SK-N-SH (cell line): ENCODE data around the gene FFAR4. TPM values are rescaled to one million over a fixed set of nuclear protein-coding genes. Genes with fewer than 3 reads are reported as not detected.

Source experiments
- CTCF ChIA-PET: fragments of 300-600, 350-600 bp; formaldehyde crosslinking; extraction: SDS; loops from one replicate; lab custom pipeline; 2021; lab: Yijun Ruan, JAX
- POLR2A ChIA-PET: fragments of 350-600 bp; sonication (Branson Sonifier 250); formaldehyde crosslinking; extraction: SDS; loops from one replicate; lab custom pipeline; 2020; ENCODE audit warnings: antibody characterized with exemption, inconsistent platforms; lab: Yijun Ruan, JAX
- DNase-seq: peaks from one replicate; pipeline ENCODE4 v3.0.0; 2012
- H2AFZ ChIP-seq: fragments of 200-600 bp; sonication (generic); 2 replicates; pipeline ENCODE4 v1.8.1; 2016; ENCODE audit warnings: antibody characterized with exemption, mild to moderate bottlenecking, low read depth
- H3F3A ChIP-seq: fragments of 200-600 bp; sonication (generic); replicated peaks from 2 replicates; pipeline ENCODE3; 2016; ENCODE audit warnings: antibody characterized with exemption, mild to moderate bottlenecking; ENCODE audit not compliant: insufficient read depth
- H3K27ac ChIP-seq, 2 experiments: fragments of 200-500 bp in 1 of 2; fragments of 200-600 bp in 1 of 2; sonication (Bioruptor generic) in 1 of 2; sonication (generic), shearing (Covaris generic) in 1 of 2; 2 replicates each; pipeline versions ENCODE4 v1.5.1 to v1.6.1; 2014 to 2016; ENCODE audit warnings: low read depth in 2 of 2, inconsistent platforms in 1 of 2, low read length in 1 of 2, mild to moderate bottlenecking in 1 of 2, mixed read lengths in 1 of 2
- H3K27me3 ChIP-seq: fragments of 200-600 bp; sonication (generic), shearing (Covaris generic); 2 replicates; pipeline ENCODE4 v1.6.1; 2016; ENCODE audit warnings: mixed run types; ENCODE audit not compliant: insufficient read depth
- H3K36me3 ChIP-seq, 2 experiments: fragments of 200-500 bp in 1 of 2; fragments of 200-600 bp in 1 of 2; sonication (Bioruptor generic) in 1 of 2; sonication (generic) in 1 of 2; replicated peaks in 1 of 2; 2 replicates each; pipeline versions ENCODE3 to v1.5.1; 2014 to 2016; ENCODE audit warnings: low read length in 1 of 2, mild to moderate bottlenecking in 1 of 2; ENCODE audit not compliant: insufficient read depth in 2 of 2, control insufficient read depth in 1 of 2
- H3K4me1 ChIP-seq, 2 experiments: fragments of 200-500 bp in 1 of 2; fragments of 200-600 bp in 1 of 2; sonication (Bioruptor generic) in 1 of 2; sonication (generic), shearing (Covaris generic) in 1 of 2; 2 replicates each; pipeline versions ENCODE4 v1.5.1 to v1.6.1; 2014 to 2016; ENCODE audit warnings: low read depth in 1 of 2, low read length in 1 of 2, mixed run types in 1 of 2; ENCODE audit not compliant: insufficient read depth in 2 of 2, control insufficient read depth in 1 of 2
- H3K4me2 ChIP-seq: fragments of 200-600 bp; sonication (generic), shearing (Covaris generic); 2 replicates; pipeline ENCODE4 v1.6.1; 2017; ENCODE audit warnings: mixed run types
- H3K4me3 ChIP-seq, 2 experiments: fragments of 200-500 bp in 1 of 2; fragments of 200-600 bp in 1 of 2; sonication (Bioruptor generic) in 1 of 2; sonication (generic), shearing (Covaris generic) in 1 of 2; 2 replicates each; pipeline versions ENCODE4 v1.5.1 to v1.8.1; 2014 to 2016; ENCODE audit warnings: low read depth in 2 of 2, inconsistent platforms in 1 of 2, low read length in 1 of 2, mild to moderate bottlenecking in 1 of 2, mixed read lengths in 1 of 2, moderate library complexity in 1 of 2
- H3K79me2 ChIP-seq: fragments of 200-600 bp; sonication (generic); 2 replicates; pipeline ENCODE4 v1.8.1; 2017; ENCODE audit warnings: mild to moderate bottlenecking; ENCODE audit not compliant: insufficient read depth
- H3K9ac ChIP-seq: fragments of 200-600 bp; sonication (generic); 2 replicates; pipeline ENCODE4 v1.6.1; 2017; ENCODE audit warnings: mixed run types
- H3K9me2 ChIP-seq: fragments of 200-600 bp; sonication (generic); 2 replicates; pipeline ENCODE4 v1.6.1; 2017; ENCODE audit warnings: mixed run types
- H3K9me3 ChIP-seq: fragments of 200-600 bp; sonication (generic); 2 replicates; pipeline ENCODE4 v1.6.1; 2017; ENCODE audit warnings: mixed run types, mild to moderate bottlenecking, moderate library complexity
- H4K20me1 ChIP-seq: fragments of 200-600 bp; sonication (generic); 2 replicates; pipeline ENCODE4 v1.6.1; 2017; ENCODE audit warnings: mild to moderate bottlenecking, mixed run types; ENCODE audit not compliant: insufficient read depth
- CHD2 ChIP-seq: fragments of 150-350 bp; IDR thresholded peaks from 2 replicates; pipeline ENCODE4 v1.6.1; 2018; ENCODE audit warnings: low read length; ENCODE audit not compliant: partially characterized antibody
- ELF1 ChIP-seq: IDR thresholded peaks from 2 replicates; pipeline ENCODE4 v1.4.0; 2012
- EP300 ChIP-seq, 2 experiments: IDR thresholded peaks; 2 replicates each; pipeline versions ENCODE4 v1.4.0 to v1.6.1; 2012; ENCODE audit warnings: borderline replicate concordance in 1 of 2, low read depth in 1 of 2, low read length in 1 of 2
- EZH2phosphoT487 ChIP-seq: fragments of 200-600 bp; sonication (generic); IDR thresholded peaks from 2 replicates; pipeline ENCODE4 v1.6.1; 2017; ENCODE audit warnings: low read depth, mixed run types, mild to moderate bottlenecking, antibody characterized with exemption, moderate library complexity, borderline replicate concordance
- FOXM1 ChIP-seq: IDR thresholded peaks from 2 replicates; pipeline ENCODE4 v1.4.0; 2012; ENCODE audit warnings: low read depth, mild to moderate bottlenecking
- MXI1 ChIP-seq: IDR thresholded peaks from 2 replicates; pipeline ENCODE4 v1.6.1; 2012; ENCODE audit warnings: mild to moderate bottlenecking, low read depth, low read length, improper control_type of control experiment
- NRF1 ChIP-seq: IDR thresholded peaks from 2 replicates; pipeline ENCODE4 v1.6.1; 2012; ENCODE audit warnings: low read depth, mild to moderate bottlenecking, low read length
- RFX5 ChIP-seq: IDR thresholded peaks from 2 replicates; pipeline ENCODE4 v1.6.1; 2012; ENCODE audit warnings: mild to moderate bottlenecking, improper control_type of control experiment, low read length
- SIN3A ChIP-seq: IDR thresholded peaks from 2 replicates; pipeline ENCODE4 v1.6.1; 2012; ENCODE audit warnings: low read depth, mild to moderate bottlenecking, low read length, moderate library complexity, borderline replicate concordance
- SMC3 ChIP-seq: IDR thresholded peaks from 2 replicates; pipeline ENCODE4 v1.6.1; 2012; ENCODE audit warnings: low read depth, low read length, improper control_type of control experiment
- WGBS: methylation state at CpG from one replicate; pipeline ENCODE4 v1.1.6; 2017; ENCODE audit warnings: low lambda C conversion rate; 5-methylcytosine and 5-hydroxymethylcytosine counted together
- polyA plus RNA-seq, 3 experiments: library from polyadenylated mRNA; depleted of rRNA; stranded (reverse); fragments of >200 nt; gene quantifications; 2 replicates each; pipeline ENCODE4 v1.2.3, GENCODE V29; 2012
- TF ChIP-seq, protein P1 (sequence below): fragments of 150-350 bp; IDR thresholded peaks from 2 replicates; pipeline ENCODE4 v1.6.1; 2017; ENCODE audit warnings: antibody characterized with exemption, low read length, low read depth, borderline replicate concordance
- TF ChIP-seq, protein P2 (sequence below): fragments of 150-350 bp; IDR thresholded peaks from 2 replicates; pipeline ENCODE4 v1.6.1; 2016; ENCODE audit warnings: mild to moderate bottlenecking, low read depth, low read length
- TF ChIP-seq, protein P3 (sequence below): fragments of 200-600 bp; sonication (generic); IDR thresholded peaks from 2 replicates; pipeline ENCODE4 v1.6.1; 2017; ENCODE audit warnings: antibody characterized with exemption, mild to moderate bottlenecking, moderate library complexity
- TF ChIP-seq, protein P4 (sequence below): IDR thresholded peaks from 2 replicates; pipeline ENCODE4 v1.4.0; 2012; ENCODE audit warnings: low read depth

FFAR4 gene
- polyA plus RNA-seq, 1 of the 3 experiments (the other 2 are of a cell fraction): not detected

DNA sequence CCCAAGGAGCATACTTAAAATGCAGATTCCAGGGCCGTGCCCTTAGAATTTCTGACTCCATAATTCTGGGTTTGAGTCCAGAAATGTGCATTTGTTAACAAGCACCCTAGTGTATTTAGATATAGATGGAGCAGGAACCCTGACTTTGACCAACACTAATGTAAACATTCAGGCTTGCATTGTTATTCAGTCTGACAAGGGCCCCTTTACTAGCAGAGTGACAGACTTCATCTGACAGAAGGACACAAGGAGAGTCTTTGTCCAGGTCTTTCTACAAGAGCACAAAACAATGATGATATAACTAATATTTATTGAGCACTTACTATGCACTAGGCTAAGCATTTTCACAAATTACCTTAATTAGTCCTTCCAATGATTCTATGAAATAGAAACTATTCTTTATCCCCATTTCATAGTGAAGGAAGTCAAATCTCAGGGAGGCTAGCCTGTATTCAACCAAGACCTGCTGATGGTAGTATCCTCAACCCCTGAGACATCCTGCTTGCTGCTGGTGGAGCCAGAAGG lies 30.7 kb downstream of the FFAR4 start:
- Histone ChIP-seq H4K20me1 (no peaks in the 10 kb centered on the region), H3K9ac (no peak overlapping the region), H3K9me3 (no peaks in the 10 kb centered on the region), H3K27me3 (peaks cover 15% of the 10 kb centered on the region; the same call in 1 of the 2 replicates), H3K9me2 (no peaks in the 10 kb centered on the region), H2AFZ (no peak overlapping the region), H3K36me3 (no peaks in the 10 kb centered on the region), H3K4me2 (no peak overlapping the region), H3K27ac (no peak overlapping the region), H3F3A (no peaks in the 10 kb centered on the region), H3K4me1 (peaks cover 0 to 5% of the 10 kb centered on the region in 2 experiments; a peak in 1 of 4 replicates), H3K79me2 (no peaks in the 10 kb centered on the region), H3K4me3 (no peak overlapping the region)
- CTCF ChIA-PET: no interaction called here
- TF ChIP-seq FOXM1 (no peak), SMC3 (no peak), SIN3A (no peak)
- TF ChIP-seq, protein P1, sequence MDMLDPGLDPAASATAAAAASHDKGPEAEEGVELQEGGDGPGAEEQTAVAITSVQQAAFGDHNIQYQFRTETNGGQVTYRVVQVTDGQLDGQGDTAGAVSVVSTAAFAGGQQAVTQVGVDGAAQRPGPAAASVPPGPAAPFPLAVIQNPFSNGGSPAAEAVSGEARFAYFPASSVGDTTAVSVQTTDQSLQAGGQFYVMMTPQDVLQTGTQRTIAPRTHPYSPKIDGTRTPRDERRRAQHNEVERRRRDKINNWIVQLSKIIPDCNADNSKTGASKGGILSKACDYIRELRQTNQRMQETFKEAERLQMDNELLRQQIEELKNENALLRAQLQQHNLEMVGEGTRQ: no peak
- TF ChIP-seq, protein P2, sequence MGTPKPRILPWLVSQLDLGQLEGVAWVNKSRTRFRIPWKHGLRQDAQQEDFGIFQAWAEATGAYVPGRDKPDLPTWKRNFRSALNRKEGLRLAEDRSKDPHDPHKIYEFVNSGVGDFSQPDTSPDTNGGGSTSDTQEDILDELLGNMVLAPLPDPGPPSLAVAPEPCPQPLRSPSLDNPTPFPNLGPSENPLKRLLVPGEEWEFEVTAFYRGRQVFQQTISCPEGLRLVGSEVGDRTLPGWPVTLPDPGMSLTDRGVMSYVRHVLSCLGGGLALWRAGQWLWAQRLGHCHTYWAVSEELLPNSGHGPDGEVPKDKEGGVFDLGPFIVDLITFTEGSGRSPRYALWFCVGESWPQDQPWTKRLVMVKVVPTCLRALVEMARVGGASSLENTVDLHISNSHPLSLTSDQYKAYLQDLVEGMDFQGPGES: no peak
- 50% methylated on average over 1 of the region's 1 CpG for WGBS
- DNase-seq: no peak
- POLR2A ChIA-PET: no interaction called here

DNA sequence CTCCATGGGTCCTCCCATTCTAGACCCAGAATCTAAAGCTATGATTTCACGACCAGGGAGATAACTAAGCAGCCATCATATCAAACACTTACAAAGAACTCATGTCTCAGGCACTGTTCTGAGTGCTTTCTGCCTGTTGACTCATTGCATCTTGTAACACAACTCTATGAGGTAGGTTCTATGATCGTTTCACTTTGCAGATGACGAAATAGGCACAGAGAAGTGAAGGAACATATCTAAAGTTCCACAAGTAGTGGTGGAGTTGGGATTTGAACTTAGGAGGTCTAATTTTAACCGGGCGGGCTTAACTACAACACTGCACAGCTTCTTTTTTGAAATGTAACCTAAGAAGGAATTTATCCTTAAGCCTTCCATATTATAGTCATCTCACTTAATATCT lies 31.7 kb downstream of the FFAR4 start:
- H3K79me2 ChIP-seq: no peaks in the 10 kb centered on the region
- H3K36me3 ChIP-seq: no peaks in the 10 kb centered on the region
- ChIA-PET CTCF (no interaction called here), POLR2A (no interaction called here)
- no peaks in the 10 kb centered on the region for H3F3A ChIP-seq
- no peak overlapping the region for H3K4me2 ChIP-seq
- H3K4me3 ChIP-seq: no peak overlapping the region
- WGBS: 45% methylated on average over 5 of the region's 5 CpGs
- H3K9ac ChIP-seq: no peak overlapping the region
- peaks cover 0 to 5% of the 10 kb centered on the region in 2 experiments; a peak in 1 of 4 replicates for H3K4me1 ChIP-seq
- H2AFZ ChIP-seq: no peak overlapping the region
- no peak overlapping the region for H3K27ac ChIP-seq
- no peaks in the 10 kb centered on the region for H4K20me1 ChIP-seq
- no peaks in the 10 kb centered on the region for H3K9me2 ChIP-seq
- H3K9me3 ChIP-seq: no peaks in the 10 kb centered on the region
- DNase-seq: no peak
- TF ChIP-seq FOXM1: no peak
- TF ChIP-seq EZH2phosphoT487: no peak
- TF ChIP-seq NRF1: no peak
- TF ChIP-seq SIN3A: no peak
- no peak for TF ChIP-seq MXI1
- TF ChIP-seq, protein P3, sequence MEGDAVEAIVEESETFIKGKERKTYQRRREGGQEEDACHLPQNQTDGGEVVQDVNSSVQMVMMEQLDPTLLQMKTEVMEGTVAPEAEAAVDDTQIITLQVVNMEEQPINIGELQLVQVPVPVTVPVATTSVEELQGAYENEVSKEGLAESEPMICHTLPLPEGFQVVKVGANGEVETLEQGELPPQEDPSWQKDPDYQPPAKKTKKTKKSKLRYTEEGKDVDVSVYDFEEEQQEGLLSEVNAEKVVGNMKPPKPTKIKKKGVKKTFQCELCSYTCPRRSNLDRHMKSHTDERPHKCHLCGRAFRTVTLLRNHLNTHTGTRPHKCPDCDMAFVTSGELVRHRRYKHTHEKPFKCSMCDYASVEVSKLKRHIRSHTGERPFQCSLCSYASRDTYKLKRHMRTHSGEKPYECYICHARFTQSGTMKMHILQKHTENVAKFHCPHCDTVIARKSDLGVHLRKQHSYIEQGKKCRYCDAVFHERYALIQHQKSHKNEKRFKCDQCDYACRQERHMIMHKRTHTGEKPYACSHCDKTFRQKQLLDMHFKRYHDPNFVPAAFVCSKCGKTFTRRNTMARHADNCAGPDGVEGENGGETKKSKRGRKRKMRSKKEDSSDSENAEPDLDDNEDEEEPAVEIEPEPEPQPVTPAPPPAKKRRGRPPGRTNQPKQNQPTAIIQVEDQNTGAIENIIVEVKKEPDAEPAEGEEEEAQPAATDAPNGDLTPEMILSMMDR: no peak
- TF ChIP-seq CHD2: no peak
- TF ChIP-seq ELF1: no peak
- TF ChIP-seq, protein P4, sequence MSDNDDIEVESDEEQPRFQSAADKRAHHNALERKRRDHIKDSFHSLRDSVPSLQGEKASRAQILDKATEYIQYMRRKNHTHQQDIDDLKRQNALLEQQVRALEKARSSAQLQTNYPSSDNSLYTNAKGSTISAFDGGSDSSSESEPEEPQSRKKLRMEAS: no peak
- TF ChIP-seq EP300 (IDR thresholded peaks at IDR 0.05; ENCODE audit: borderline replicate concordance in 1 of 2, low read depth in 1 of 2, low read length in 1 of 2): no peak
- no peak for TF ChIP-seq SMC3
- no peak for TF ChIP-seq RFX5
- TF ChIP-seq, all 33 proteins: peak for 0
- peaks cover 23% of the 10 kb centered on the region; the same call in 1 of the 2 replicates for H3K27me3 ChIP-seq
